Left ventricle myocardium inferior (tissue), 1 donor: ENCODE results near the gene LRRC74B. TPM values are rescaled to one million over a fixed set of nuclear protein-coding genes. Genes with fewer than 3 reads are reported as not detected.

Experiments used
- DNase-seq: peaks from one replicate; pipeline ENCODE4 v3.0.0-alpha.2; 2020
- H3K27ac ChIP-seq: fragments of 200-600 bp; replicated peaks from 2 replicates; pipeline ENCODE4 v1.8.0; 2021
- H3K27me3 ChIP-seq: fragments of 200-600 bp; 2 replicates; pipeline ENCODE4 v1.8.0; 2021; ENCODE audit warnings: low read depth
- H3K36me3 ChIP-seq: fragments of 200-600 bp; 2 replicates; pipeline ENCODE4 v1.8.0; 2021
- H3K4me1 ChIP-seq: fragments of 200-600 bp; 2 replicates; pipeline ENCODE4 v1.8.0; 2021
- H3K4me3 ChIP-seq: fragments of 200-600 bp; 2 replicates; pipeline ENCODE4 v1.8.0; 2021; ENCODE audit warnings: mild to moderate bottlenecking, moderate library complexity
- H3K9me3 ChIP-seq: fragments of 200-600 bp; replicated peaks from 2 replicates; pipeline ENCODE4 v1.8.0; 2021
- intact Hi-C: fragments of 100-400 bp; cut with micrococcal nuclease; formaldehyde crosslinking; loops from one replicate; pipeline ENCODE4 v1.11.0; 2022
- microRNA-seq: library from miRNA; unstranded; fragments of <30 nt; microRNA quantifications from one replicate; pipeline ENCODE4 v1.2.0, GENCODE V29; 2020
- total RNA-seq: library from RNA; stranded (reverse); fragmentation: NEBNext Ultra II Directional; extraction: Animal tissue kit (Norgen Biotek cat#: 25700); gene quantifications from one replicate; pipeline ENCODE4 v1.2.1, GENCODE V29; 2021
- TF ChIP-seq, protein P1 (sequence below): fragments of 200-600 bp; IDR thresholded peaks from 2 replicates; pipeline ENCODE4 v1.8.0; 2021; ENCODE audit warnings: antibody characterized with exemption, mild to moderate bottlenecking, borderline replicate concordance
- donor health status: DM: no; HTN: yes; CAD: no; lungs with severe emphysema.

The LRRC74B gene
- total RNA-seq, 1 donor from 2014 or later: not detected

DNA sequence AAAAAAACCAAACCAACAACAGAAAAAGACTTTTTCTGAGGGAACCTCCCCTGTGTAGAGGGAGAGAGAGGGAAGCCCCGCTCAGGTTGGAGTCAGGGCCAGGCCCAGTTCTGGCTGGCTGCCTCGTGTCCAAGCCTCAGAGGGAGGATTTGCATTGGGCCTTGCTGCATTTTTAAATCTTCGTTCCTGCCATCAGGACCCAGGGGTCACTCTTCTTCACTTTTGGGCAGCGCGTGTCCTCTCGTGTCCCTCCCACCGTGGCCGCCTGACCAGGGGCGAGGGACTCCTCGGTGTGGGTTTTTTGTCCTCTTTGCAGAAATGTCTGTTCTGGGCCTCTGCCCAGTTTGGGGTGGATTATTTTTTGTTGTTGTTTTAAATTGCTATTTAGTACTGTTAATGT is 57.9 kb downstream of the LRRC74B start:
- Histone ChIP-seq H3K4me1 (peaks cover 5% of the 10 kb centered on the region), H3K9me3 (no peaks in the 10 kb centered on the region), H3K27me3 (peaks cover 66% of the 10 kb centered on the region), H3K27ac (no peak overlapping the region), H3K4me3 (no peak overlapping the region), H3K36me3 (no peaks in the 10 kb centered on the region)
- no peak for DNase-seq
- TF ChIP-seq, protein P1, sequence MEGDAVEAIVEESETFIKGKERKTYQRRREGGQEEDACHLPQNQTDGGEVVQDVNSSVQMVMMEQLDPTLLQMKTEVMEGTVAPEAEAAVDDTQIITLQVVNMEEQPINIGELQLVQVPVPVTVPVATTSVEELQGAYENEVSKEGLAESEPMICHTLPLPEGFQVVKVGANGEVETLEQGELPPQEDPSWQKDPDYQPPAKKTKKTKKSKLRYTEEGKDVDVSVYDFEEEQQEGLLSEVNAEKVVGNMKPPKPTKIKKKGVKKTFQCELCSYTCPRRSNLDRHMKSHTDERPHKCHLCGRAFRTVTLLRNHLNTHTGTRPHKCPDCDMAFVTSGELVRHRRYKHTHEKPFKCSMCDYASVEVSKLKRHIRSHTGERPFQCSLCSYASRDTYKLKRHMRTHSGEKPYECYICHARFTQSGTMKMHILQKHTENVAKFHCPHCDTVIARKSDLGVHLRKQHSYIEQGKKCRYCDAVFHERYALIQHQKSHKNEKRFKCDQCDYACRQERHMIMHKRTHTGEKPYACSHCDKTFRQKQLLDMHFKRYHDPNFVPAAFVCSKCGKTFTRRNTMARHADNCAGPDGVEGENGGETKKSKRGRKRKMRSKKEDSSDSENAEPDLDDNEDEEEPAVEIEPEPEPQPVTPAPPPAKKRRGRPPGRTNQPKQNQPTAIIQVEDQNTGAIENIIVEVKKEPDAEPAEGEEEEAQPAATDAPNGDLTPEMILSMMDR: no peak
- intact Hi-C loops: no loop called here

DNA sequence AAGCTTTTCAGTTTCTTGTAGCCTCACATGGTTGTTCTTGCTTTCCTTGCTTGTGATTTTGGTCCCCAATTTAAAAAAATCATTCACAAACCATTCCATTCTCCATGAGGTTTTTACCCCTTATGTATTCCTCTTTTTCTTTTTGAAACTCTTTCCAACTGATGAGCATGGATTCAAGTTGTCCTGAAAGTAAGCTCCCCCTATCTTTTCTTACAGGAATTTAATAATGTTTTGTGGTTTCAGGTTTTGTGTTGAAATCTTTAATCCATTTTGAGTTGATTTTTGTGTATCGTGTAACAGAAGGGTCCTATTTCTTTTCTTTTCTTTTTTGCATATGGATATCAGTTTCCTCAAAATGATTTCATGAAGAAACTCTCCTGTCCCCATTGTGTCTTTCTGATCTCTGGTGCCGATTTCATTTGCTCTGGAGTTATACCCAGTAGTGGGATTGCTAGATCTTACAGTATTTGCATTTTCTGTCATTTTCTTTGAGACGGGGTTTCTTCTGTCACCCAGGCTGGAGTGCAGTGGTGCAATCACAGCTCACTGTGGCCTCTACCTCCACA is 58.5 kb downstream of the LRRC74B start:
- no peaks in the 10 kb centered on the region for H3K36me3 ChIP-seq
- DNase-seq: no peak
- TF ChIP-seq, protein P1: no peak
- peaks cover 60% of the 10 kb centered on the region for H3K27me3 ChIP-seq
- H3K4me1 ChIP-seq: peaks cover 5% of the 10 kb centered on the region
- no peak overlapping the region for H3K4me3 ChIP-seq
- no peaks in the 10 kb centered on the region for H3K9me3 ChIP-seq
- H3K27ac ChIP-seq: no peak overlapping the region
- intact Hi-C loops: no loop called here

DNA sequence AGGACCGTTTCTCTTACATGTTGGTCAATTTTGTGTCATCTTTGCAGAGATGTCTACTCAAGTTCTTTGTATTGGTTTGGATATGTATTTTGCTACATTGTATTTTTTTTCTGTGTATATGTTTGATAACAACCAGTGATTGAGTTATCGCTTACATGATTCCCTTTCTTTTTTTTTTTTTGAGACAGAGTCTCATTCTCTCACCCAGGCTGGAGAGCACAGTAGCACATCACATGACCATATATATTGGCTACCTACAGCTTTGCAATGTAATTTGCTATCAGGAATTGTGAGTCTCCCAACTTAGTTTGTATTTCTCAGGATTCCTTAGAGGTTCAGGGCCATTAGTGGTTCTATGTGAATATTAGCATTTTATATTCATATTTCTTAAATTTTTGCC is 59.5 kb downstream of the LRRC74B start:
- DNase-seq: no peak
- H3K36me3 ChIP-seq: no peaks in the 10 kb centered on the region
- intact Hi-C loops: no loop called here
- peaks cover 5% of the 10 kb centered on the region for H3K4me1 ChIP-seq
- TF ChIP-seq, protein P1: no peak
- no peak overlapping the region for H3K4me3 ChIP-seq
- peaks cover 49% of the 10 kb centered on the region for H3K27me3 ChIP-seq
- H3K9me3 ChIP-seq: no peaks in the 10 kb centered on the region
- no peak overlapping the region for H3K27ac ChIP-seq

DNA sequence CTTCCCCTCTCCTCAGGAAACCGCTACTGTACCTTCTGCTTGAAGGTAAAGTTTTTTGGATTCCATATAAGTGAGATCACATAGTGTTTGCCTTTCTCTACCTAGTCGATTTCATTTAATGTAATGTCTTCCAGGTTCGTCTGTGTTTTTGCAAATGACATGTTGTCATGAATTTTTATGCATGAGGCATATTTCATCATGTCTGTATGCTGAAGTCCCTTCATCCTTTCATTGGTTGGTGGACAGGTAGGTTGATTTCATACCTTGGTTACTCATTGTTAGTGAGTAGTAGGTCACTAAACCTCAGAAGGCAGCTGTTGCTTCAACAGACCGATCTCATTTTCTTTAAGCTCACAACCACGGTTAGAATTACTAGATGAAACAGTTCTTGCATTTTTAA is 60.3 kb downstream of the LRRC74B start:
- intact Hi-C loops: no loop called here
- no peak for DNase-seq
- peaks cover 46% of the 10 kb centered on the region for H3K27me3 ChIP-seq
- H3K9me3 ChIP-seq: no peaks in the 10 kb centered on the region
- no peak overlapping the region for H3K27ac ChIP-seq
- no peak overlapping the region for H3K4me3 ChIP-seq
- peaks cover 5% of the 10 kb centered on the region for H3K4me1 ChIP-seq
- H3K36me3 ChIP-seq: no peaks in the 10 kb centered on the region
- TF ChIP-seq, protein P1: no peak

DNA sequence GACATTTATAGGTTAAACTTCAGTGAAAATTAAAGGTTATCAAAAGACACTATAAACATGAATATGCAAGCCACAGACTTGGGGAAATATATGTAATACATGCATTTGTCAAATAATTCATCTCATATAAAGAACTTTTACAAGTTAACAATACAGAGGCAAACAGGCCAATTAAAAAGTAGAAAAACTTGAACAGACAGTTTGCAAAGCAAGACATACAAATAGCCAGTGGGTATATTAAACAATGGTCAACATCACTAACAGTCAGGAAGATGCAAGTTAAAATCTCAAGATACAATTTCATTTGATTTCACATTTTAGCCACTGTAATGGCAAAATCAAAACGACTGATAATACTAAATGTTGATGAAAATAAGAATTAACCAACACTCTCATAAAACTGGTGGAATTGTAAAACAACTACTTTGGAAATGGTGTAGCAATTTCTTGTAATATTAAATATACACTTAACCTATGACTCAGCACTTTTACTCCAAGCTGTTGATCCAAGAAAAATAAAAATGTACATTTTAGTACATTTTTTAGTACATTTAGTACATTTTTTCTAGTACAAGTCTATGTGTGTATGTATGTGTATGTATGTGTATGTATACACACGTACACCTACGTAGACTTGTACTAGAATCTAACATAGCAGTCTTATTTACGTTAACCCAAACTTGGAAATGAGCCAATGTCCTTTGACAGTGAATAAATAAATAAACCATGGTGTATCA is 62.8 kb downstream of the LRRC74B start:
- H3K36me3 ChIP-seq: no peaks in the 10 kb centered on the region
- DNase-seq: no peak
- intact Hi-C loops: no loop called here

More for the DNA sequence above, 62.8 kb downstream of the LRRC74B start:
- TF ChIP-seq, protein P1: no peak
- H3K27ac ChIP-seq: no peak overlapping the region
- no peak overlapping the region for H3K4me3 ChIP-seq
- H3K4me1 ChIP-seq: no peaks in the 10 kb centered on the region
- H3K27me3 ChIP-seq: peaks cover 29% of the 10 kb centered on the region
- H3K9me3 ChIP-seq: no peaks in the 10 kb centered on the region

Small RNA genes within 50 kb of the gene (microRNA-seq; reads per million reads assigned to microRNA genes)
- gene MIR649: not detected

Other genes starting within 250 kb of the LRRC74B start
- gene PI4KA, start 187.1 kb upstream of the LRRC74B start, total RNA-seq: 40.5 TPM
- gene SNAP29, start 186.9 kb upstream of the LRRC74B start, total RNA-seq: 25.8 TPM
- gene CRKL, start 128.5 kb upstream of the LRRC74B start, total RNA-seq: 52.6 TPM
- gene AIFM3, start 78.7 kb upstream of the LRRC74B start, total RNA-seq: 0.47 TPM
- gene LZTR1, start 63.6 kb upstream of the LRRC74B start, total RNA-seq: 18.1 TPM
- 17.8 TPM for gene THAP7, start 43.8 kb upstream of the LRRC74B start, total RNA-seq
- gene P2RX6, start 30.8 kb upstream of the LRRC74B start, total RNA-seq: 3.5 TPM
- gene SLC7A4, start 13.4 kb upstream of the LRRC74B start, total RNA-seq: 0.25 TPM